ENCODE results near the gene LAMA3. TPM values are rescaled to one million over a fixed set of nuclear protein-coding genes. Genes with fewer than 3 reads are reported as not detected.

The LAMA3 gene
- total RNA-seq, 1 donor from 2014 or later, result 0.47 TPM

DNA sequence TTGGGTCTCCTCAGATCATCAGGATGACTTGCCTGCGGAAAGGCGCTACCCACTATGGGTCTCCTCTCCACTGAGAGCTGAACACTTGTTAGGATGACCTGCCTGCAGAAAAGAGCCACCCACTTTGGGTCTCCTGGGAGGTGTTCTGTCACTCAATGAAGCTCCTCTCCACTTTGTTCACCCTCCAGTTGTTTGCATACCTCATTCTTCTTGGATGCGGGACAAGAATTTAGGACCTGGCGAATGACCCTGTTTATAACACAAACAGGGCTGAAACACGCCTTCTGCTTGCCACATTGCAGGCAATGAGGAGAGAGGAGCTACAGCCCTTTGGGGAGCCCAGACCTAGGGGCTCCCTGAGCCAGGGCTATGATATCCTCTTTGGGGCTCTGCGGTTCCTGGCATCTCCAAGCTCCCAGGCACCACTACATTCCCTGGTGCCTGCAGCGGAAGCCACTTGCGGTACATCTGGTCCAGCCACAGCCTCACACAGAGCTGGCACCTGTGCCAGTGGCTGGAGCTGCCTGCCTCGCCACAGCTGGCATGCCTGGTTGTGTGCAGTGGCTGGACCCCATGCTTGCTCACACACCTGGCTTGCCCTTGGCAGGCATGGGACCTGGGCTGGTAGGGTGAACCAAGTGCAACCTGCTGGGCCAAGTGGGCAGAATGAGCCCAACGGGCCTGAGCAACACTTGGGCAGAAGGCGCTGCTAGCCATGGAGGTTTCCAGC, 47.2 kb upstream of the LAMA3 start:
- Mint-ChIP-seq H3K9me3 (peaks cover 3% of the 10 kb centered on the region), H3K27ac (no peak overlapping the region), H3K27me3 (ENCODE audit: insufficient read depth, low read depth) (peaks cover 2% of the 10 kb centered on the region), H3K4me1 (no peaks in the 10 kb centered on the region), H3K36me3 (no peaks in the 10 kb centered on the region), H3K4me3 (peak overlapping the region; percentile 41)
- Histone ChIP-seq H3K27me3 (no peaks in the 10 kb centered on the region), H2AFZ (replicated peaks) (no peak overlapping the region), H3K27ac (no peak overlapping the region), H3F3A (ENCODE audit: low read depth) (no peaks in the 10 kb centered on the region), H3K36me3 (no peaks in the 10 kb centered on the region), H3K79me2 (ENCODE audit: low read depth) (no peaks in the 10 kb centered on the region), H4K20me1 (ENCODE audit: low read depth) (no peaks in the 10 kb centered on the region), H3K4me3 (no peak overlapping the region), H3K4me2 (no peak overlapping the region), H3K4me1 (no peaks in the 10 kb centered on the region), H3K9ac (no peak overlapping the region), H3K9me3 (ENCODE audit: low read depth) (no peaks in the 10 kb centered on the region)
- TF ChIP-seq EZH2phosphoT487 (IDR thresholded peaks at IDR 0.05) (no peak), EZH2 (IDR thresholded peaks at IDR 0.05) (no peak), CTCF (IDR thresholded peaks at IDR 0.05) (no peak)
- no peak for DNase-seq (ENCODE audit: low spot score)

GRCh38 chr18:23643815-23644490, 45.3 kb upstream of the LAMA3 start:
- H3K27me3 ChIP-seq, result no peaks in the 10 kb centered on the region
- no peaks in the 10 kb centered on the region for H4K20me1 ChIP-seq (ENCODE audit: low read depth)
- no peaks in the 10 kb centered on the region for H3F3A ChIP-seq (ENCODE audit: low read depth)
- no peaks in the 10 kb centered on the region for H3K79me2 ChIP-seq (ENCODE audit: low read depth)
- TF ChIP-seq CTCF (IDR thresholded peaks at IDR 0.05) (no peak), EZH2 (IDR thresholded peaks at IDR 0.05) (no peak), EZH2phosphoT487 (IDR thresholded peaks at IDR 0.05) (no peak)
- H3K4me3 ChIP-seq, result no peak overlapping the region
- H3K4me3 Mint-ChIP-seq, result no peak overlapping the region
- DNase-seq (ENCODE audit: low spot score), result no peak
- H3K4me1 ChIP-seq, result peaks cover 7% of the 10 kb centered on the region
- H3K27me3 Mint-ChIP-seq (ENCODE audit: insufficient read depth, low read depth), result peaks cover 2% of the 10 kb centered on the region
- no peaks in the 10 kb centered on the region for H3K9me3 ChIP-seq (ENCODE audit: low read depth)
- no peaks in the 10 kb centered on the region for H3K36me3 Mint-ChIP-seq
- no peak overlapping the region for H3K27ac Mint-ChIP-seq
- no peak overlapping the region for H2AFZ ChIP-seq (replicated peaks)
- no peak overlapping the region for H3K4me2 ChIP-seq
- peaks cover 3% of the 10 kb centered on the region for H3K9me3 Mint-ChIP-seq
- H3K27ac ChIP-seq, result no peak overlapping the region
- H3K4me1 Mint-ChIP-seq, result peaks cover 6% of the 10 kb centered on the region
- no peak overlapping the region for H3K9ac ChIP-seq
- H3K36me3 ChIP-seq, result no peaks in the 10 kb centered on the region

- H3K36me3 ChIP-seq, result no peaks in the 10 kb centered on the region
- H3K9ac ChIP-seq, result no peak overlapping the region
- no peaks in the 10 kb centered on the region for H3K9me3 ChIP-seq (ENCODE audit: low read depth)
- H3K4me3 ChIP-seq, result no peak overlapping the region
- no peaks in the 10 kb centered on the region for H3K36me3 Mint-ChIP-seq
- peaks cover 4% of the 10 kb centered on the region for H3K27me3 Mint-ChIP-seq (ENCODE audit: insufficient read depth, low read depth)
- no peak for TF ChIP-seq EZH2 (IDR thresholded peaks at IDR 0.05)
- no peak for TF ChIP-seq EZH2phosphoT487 (IDR thresholded peaks at IDR 0.05)
- TF ChIP-seq CTCF (IDR thresholded peaks at IDR 0.05), result no peak
- no peaks in the 10 kb centered on the region for H3K27me3 ChIP-seq
- peaks cover 7% of the 10 kb centered on the region for H3K4me1 ChIP-seq
- H3K79me2 ChIP-seq (ENCODE audit: low read depth), result no peaks in the 10 kb centered on the region
- H4K20me1 ChIP-seq (ENCODE audit: low read depth), result no peaks in the 10 kb centered on the region
- no peak overlapping the region for H2AFZ ChIP-seq (replicated peaks)
- DNase-seq (ENCODE audit: low spot score), result no peak
- peaks cover 3% of the 10 kb centered on the region for H3K9me3 Mint-ChIP-seq
- no peak overlapping the region for H3K27ac ChIP-seq
- no peak overlapping the region for H3K27ac Mint-ChIP-seq
- no peak overlapping the region for H3K4me2 ChIP-seq
- H3F3A ChIP-seq (ENCODE audit: low read depth), result no peaks in the 10 kb centered on the region
- no peak overlapping the region for H3K4me3 Mint-ChIP-seq
- H3K4me1 Mint-ChIP-seq, result peaks cover 9% of the 10 kb centered on the region
Measured at GRCh38 chr18:23645568-23646175, 43.6 kb upstream of the LAMA3 start.

All from neural progenitor cell (in vitro differentiated cells).